T47D (cell line): ENCODE measurements around the gene GLOD5.
"Not testable (repeated sequence)": the region's sequence is repeated elsewhere in the genome, so short reads cannot be mapped to it uniquely, and the experiment has no call there.

ENCODE experiments used
- DNase-seq, 2 experiments: peaks; one replicate each; pipeline versions ENCODE4 v3.0.0 to v3.0.0-alpha.2; 2011 to 2012; ENCODE audit warnings: low read depth in 1 of 2, low spot score in 1 of 2
- JUND ChIP-seq: IDR thresholded peaks from 2 replicates; pipeline ENCODE4 v1.6.1; 2012; ENCODE audit warnings: low read depth
- in situ Hi-C: cut with HindIII; loops from 2 replicates; pipeline ENCODE4 v1.10.0; 2016; ENCODE audit warnings: low sequenced_read_pairs, low pct_unique_long_range_greater_than_20kb

The GLOD5 gene

DNA sequence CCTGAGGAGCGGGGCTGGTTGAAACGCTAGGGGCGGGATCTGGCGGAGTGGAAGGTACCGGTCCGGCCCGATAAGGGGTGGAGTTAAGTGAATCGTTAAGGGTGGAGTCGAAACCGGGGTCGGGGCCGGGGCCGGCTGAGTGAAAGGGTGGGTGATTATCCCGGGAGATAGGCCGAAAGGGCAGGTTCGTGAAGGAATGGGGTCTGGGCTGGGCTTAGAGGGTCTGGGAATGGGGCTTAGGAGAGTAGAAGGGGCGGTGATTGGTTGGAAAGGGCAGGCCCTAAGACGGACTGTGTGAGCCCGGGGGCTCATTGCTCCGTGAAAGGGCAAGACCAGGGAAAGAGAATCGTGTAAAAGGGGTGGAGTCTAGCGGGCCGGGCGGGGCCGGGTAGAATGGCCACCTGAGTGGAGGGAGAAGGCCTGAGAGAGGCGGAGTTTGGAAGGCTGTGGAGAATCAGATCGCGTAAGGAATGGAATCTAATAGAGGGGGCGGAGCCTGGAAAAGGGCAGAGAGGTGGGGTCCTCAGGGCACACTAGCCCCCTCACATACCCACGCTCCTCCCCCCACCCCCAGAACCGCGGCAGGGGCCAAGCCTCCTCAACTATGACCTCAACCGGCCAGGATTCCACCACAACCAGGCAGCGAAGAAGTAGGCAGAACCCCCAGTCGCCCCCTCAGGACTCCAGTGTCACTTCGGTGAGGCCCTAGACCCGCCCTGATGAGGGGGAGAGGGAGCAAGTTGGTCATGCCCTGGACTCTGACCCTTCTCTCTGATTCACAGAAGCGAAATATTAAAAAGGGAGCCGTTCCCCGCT lies 40.8 kb downstream of the GLOD5 start:
- in situ Hi-C loops = no loop called here
- peak; percentile 76 to 94 for DNase-seq
- TF ChIP-seq JUND = no peak

DNA sequence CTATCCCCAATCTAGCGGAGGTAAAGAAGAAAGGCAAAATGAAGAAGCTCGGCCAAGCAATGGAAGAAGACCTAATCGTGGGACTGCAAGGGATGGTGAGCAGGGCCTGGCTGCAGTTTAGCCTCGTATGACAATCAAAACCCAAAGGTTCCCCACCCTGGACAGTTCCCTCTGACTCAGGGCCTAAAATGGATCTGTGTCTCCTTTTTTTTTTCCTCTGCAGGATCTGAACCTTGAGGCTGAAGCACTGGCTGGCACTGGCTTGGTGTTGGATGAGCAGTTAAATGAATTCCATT lies 41.3 kb downstream of the GLOD5 start:
- peak in 1 of 2 experiments; percentile 15 for DNase-seq
- no peak for TF ChIP-seq JUND
- in situ Hi-C loops = no loop called here

DNA sequence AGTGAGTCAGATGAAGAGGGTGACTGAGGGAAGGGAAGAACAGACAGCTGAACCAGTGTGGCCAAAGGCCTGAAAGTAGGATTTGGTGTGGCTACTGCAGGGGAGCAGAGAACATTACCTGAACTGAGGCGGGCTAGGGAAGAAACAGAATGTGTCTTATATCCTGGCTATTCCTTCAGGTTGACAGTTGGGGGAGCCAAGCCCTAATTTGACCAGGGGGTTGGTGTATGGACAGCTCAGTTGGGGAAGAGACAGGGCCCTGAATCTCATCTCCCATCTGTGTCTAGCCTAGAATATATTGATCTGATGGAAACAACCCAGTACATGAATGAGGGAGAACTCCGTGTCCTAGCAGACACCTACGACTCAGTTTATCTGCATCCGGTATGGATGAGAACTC lies 44.5 kb downstream of the GLOD5 start:
- TF ChIP-seq JUND = no peak
- in situ Hi-C loops = no loop called here
- no peak for DNase-seq

DNA sequence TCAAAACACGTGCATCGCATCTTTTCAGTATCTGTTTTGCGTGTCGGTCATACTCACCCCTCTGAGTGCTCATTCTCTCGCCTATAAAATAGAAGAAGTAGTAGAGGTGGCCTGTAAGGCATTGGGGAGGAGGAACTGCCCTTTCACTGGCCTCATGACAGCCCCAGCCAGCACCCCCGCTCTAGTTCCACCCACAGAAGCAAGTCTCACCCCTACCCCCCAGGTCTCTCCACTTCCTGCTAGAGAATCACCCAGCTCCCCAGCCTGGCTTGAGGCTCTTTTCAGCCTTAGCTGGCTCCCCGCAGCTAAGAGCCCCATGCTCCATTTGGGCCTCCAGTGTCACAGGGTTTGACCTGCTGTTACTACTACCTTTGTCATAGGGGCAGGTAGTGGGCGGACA lies 52.1 kb downstream of the GLOD5 start:
- in situ Hi-C loops = no loop called here
- DNase-seq = no peak

DNA sequence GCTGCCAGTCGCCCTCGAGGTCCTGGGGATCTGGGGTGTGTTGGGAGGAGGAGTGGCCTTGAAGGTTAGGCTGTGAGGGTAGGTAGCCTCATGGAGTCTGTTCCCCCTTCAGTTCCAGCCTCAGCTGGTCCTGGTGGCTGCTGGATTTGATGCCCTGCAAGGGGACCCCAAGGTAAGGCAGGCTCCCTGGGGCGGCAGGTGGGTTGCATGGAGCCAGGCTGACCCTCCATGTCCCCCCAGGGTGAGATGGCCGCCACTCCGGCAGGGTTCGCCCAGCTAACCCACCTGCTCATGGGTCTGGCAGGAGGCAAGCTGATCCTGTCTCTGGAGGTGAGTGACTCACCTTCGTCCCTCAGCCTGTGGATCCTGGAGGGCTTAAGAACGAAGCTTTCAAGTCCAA lies 53.2 kb downstream of the GLOD5 start:
- TF ChIP-seq JUND = no peak
- DNase-seq = no peak
- in situ Hi-C loops = no loop called here

More for the DNA sequence above, 52.1 kb downstream of the GLOD5 start:
- TF ChIP-seq JUND = no peak

DNA sequence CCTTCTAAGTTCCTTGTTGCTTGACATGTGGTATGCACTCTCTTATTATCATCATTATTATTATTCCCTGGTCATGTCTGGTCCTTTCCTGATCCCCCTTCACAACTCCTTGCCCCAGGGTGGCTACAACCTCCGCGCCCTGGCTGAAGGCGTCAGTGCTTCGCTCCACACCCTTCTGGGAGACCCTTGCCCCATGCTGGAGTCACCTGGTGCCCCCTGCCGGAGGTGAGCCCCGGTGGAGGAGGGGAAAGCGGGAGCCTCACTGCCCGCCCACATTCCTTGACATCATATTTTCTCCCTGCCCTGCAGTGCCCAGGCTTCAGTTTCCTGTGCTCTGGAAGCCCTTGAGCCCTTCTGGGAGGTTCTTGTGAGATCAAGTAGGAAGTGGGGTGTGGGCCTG lies 53.7 kb downstream of the GLOD5 start:
- no peak for DNase-seq
- in situ Hi-C loops = no loop called here
- TF ChIP-seq JUND = no peak

DNA sequence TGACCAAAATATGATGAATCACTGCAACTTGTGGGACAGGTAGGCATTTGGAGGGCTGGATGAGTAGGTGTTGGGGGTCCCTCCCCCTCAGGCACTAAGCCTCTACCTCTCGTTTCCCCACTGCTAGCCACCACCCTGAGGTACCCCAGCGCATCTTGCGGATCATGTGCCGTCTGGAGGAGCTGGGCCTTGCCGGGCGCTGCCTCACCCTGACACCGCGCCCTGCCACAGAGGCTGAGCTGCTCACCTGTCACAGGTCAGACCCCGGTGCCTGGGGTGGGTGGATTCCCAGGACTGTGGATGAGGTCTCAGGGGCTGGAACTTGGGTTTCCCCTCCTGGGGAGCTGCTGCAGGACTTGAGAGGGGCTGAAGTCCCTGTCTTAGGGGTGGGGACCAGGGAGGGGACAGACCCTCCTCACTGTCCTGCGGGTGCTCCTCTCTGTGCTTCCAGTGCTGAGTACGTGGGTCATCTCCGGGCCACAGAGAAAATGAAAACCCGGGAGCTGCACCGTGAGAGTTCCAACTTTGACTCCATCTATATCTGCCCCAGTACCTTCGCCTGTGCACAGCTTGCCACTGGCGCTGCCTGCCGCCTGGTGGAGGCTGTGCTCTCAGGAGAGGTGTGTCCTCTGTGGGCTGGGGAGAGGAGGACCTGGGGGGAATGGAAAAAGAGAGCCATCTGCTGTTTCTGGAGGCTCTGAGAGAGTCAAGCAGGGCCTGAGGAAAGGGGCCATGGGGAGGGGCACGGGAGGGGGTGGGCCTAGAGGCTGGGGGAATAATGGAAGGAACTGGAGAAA lies 54.7 kb downstream of the GLOD5 start:
- in situ Hi-C loops = no loop called here
- no peak for DNase-seq
- no peak for TF ChIP-seq JUND

DNA sequence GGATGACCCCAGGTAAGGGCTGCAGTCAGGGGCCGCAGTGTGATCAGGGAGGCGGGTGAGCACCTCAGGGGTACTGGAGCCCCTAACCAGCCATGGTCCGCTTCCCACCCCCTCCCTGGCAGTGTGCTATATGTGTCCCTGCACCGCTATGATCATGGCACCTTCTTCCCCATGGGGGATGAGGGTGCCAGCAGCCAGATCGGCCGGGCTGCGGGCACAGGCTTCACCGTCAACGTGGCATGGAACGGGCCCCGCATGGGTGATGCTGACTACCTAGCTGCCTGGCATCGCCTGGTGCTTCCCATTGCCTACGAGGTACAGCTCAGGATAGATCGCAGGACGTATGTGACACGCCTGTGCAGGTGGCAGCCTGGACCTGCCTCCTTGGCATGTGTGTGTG lies 56.6 kb downstream of the GLOD5 start:
- in situ Hi-C loops = no loop called here
- no peak for DNase-seq
- no peak for TF ChIP-seq JUND

DNA sequence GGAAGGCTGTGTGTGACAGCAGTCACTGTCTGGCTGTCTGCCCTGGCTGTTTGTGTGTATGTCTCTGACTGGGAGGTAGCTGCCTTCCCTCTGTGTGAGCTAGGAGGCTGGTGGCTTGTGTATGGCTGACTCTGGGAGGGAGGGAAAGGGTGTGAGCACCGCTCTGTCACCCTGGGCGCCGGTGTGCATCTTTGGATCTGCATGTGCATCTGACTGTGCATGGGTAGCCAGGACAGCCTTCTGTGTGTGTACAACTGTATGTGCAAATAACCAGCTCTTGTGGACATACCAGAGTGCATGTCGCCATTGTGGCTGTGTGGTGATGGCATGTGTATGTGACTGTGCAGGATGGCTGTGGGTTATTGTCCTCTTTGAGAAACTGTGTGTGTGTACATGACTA lies 57.3 kb downstream of the GLOD5 start:
- DNase-seq = no peak
- in situ Hi-C loops = no loop called here
- TF ChIP-seq JUND = no peak

DNA sequence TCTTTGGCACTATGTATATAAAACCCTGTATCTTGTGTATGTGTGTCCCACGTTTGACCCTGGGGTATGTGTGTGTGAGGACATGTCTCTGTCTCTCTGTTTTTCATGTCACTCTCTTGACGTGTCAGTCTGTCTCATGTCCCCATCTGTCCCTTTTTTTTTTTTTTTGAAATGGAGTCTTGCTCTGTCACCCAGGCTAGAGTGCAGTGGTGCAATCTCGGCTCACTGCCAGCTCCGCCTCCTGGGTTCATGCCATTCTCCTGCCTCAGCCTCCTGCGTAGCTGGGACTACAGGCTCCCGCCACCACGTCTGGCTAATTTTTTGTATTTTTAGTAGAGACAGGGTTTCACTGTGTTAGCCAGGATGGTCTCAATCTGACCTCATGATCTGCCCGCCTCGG lies 57.8 kb downstream of the GLOD5 start:
- DNase-seq, in situ Hi-C loops: not testable (repeated sequence)

DNA sequence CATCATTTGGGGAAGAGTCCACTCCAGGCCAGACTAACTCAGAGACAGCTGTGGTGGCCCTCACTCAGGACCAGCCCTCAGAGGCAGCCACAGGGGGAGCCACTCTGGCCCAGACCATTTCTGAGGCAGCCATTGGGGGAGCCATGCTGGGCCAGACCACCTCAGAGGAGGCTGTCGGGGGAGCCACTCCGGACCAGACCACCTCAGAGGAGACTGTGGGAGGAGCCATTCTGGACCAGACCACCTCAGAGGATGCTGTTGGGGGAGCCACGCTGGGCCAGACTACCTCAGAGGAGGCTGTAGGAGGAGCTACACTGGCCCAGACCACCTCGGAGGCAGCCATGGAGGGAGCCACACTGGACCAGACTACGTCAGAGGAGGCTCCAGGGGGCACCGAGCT lies 61.5 kb downstream of the GLOD5 start:
- in situ Hi-C loops = no loop called here
- no peak for DNase-seq
- no peak for TF ChIP-seq JUND
